Right lobe of liver (tissue), 6 donors: ENCODE measurements around the gene TIGD1. TPM values are rescaled to one million over a fixed set of nuclear protein-coding genes. Genes with fewer than 3 reads are reported as not detected.
A peak's percentile ranks its signal among the peaks of the same experiment; 100 is the strongest.
"Not testable (repeated sequence)": the region's sequence is repeated elsewhere in the genome, so short reads cannot be mapped to it uniquely, and the experiment has no call there.

Experiments used
- ATAC-seq, 4 donors: fragments of 200-7000 bp; cut with Tn5 transposase; one replicate each; pipeline ENCODE4 v1.9.1; 2020; ENCODE audit warnings: mild to moderate bottlenecking in 4 of 4, moderate library complexity in 4 of 4
- DNase-seq, 3 donors: peaks; one replicate each; pipeline ENCODE4 v3.0.0-alpha.2; 2020
- H3K27ac ChIP-seq, 3 donors: fragments of 200-600 bp; one replicate each; pipeline ENCODE4 v1.8.0; 2022
- H3K27me3 ChIP-seq, 2 donors: fragments of 200-600 bp; one replicate each; pipeline ENCODE4 v1.8.0; 2022
- H3K36me3 ChIP-seq, 4 donors: fragments of 200-600 bp; sonication (generic) in 1 of 4; one replicate each; pipeline versions ENCODE4 v1.5.1 to v1.8.0; 2017 to 2022; ENCODE audit warnings: control low read depth in 1 of 4
- H3K4me1 ChIP-seq, 4 donors: fragments of 200-600 bp; sonication (generic) in 1 of 4; one replicate each; pipeline versions ENCODE4 v1.5.1 to v1.8.0; 2017 to 2022; ENCODE audit warnings: control low read depth in 1 of 4
- H3K4me3 ChIP-seq, 3 donors: fragments of 200-600 bp; one replicate each; pipeline ENCODE4 v1.8.0; 2022
- H3K9me3 ChIP-seq, 4 donors: fragments of 200-600 bp; sonication (generic) in 1 of 4; one replicate each; pipeline versions ENCODE4 v1.5.1 to v1.8.0; 2017 to 2022; ENCODE audit warnings: control low read depth in 1 of 4
- POLR2A ChIP-seq: fragments of 450-650 bp; IDR thresholded peaks from one replicate; pipeline ENCODE4 v1.6.1; 2017; ENCODE audit warnings: antibody characterized with exemption, mild to moderate bottlenecking
- WGBS: methylation state at CpG from one replicate; pipeline ENCODE4 v1.1.6; 2018; ENCODE audit warnings: low coverage, low lambda C conversion rate; ENCODE audit not compliant: insufficient coverage; ENCODE audit errors: missing lambda C conversion rate; 5-methylcytosine and 5-hydroxymethylcytosine counted together
- intact Hi-C, 2 donors: fragments of 100-400 bp; cut with DNase I; formaldehyde crosslinking; loops; one replicate each; pipeline versions ENCODE4 v1.11.2 to v1.14.1; 2022
- total RNA-seq, 6 experiments: library from RNA; depleted of rRNA in 2 of 6; stranded (reverse); fragments of >200 nt in 2 of 6; fragmentation: NEBNext Ultra II Directional in 3 of 6; extraction: Animal tissue kit (Norgen Biotek cat#: 25700) in 3 of 6; gene quantifications; one replicate each; pipeline versions ENCODE4 v1.1.0 to v1.2.4, GENCODE V29; 2016 to 2023
- TF ChIP-seq, protein P1 (sequence below), 4 donors: fragments of 200-600 bp in 3 of 4; fragments of 450-650 bp in 1 of 4; IDR thresholded peaks; one replicate each; pipeline versions ENCODE4 v1.5.1 to v1.8.0; 2016 to 2022; ENCODE audit warnings: antibody characterized with exemption in 4 of 4, mild to moderate bottlenecking in 2 of 4
- donor health status: DM: no; HTN: yes; CAD: no.
- donor health status: DM: no; HTN: no; CAD: no.
- donor health status: DM: no; HTN: no; CAD: no.
- donor health status: DM: no; HTN: yes; CAD: no.
- donor health status: DM: no; HTN: yes; CAD: no.

Gene TIGD1
- total RNA-seq, 6 experiments from 2014 or later, result 0.68 to 1.5 (median 1.0) TPM

DNA sequence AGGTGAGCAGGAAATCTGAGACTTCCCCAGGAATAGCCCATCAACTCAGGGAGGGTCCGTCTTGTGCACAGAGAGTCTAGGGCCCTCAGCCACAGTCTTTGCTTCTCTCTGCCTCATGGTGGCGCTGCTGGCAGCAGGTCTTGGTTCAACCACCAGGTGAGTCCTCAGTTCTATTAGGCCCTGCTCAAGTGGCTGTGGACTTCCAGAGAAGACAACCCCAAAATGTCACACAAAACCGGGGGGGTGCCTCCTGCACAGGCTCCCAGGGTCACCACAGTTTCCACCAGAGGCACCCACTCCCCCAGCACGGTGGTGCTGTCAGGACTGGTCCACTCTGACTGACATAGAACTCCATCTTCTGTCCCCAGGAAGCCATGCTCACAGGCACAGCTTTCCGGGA lies 13.3 kb downstream of the TIGD1 start:
- Histone ChIP-seq H3K27me3 (no peaks in the 10 kb centered on the region), H3K36me3 (no peaks in the 10 kb centered on the region), H3K27ac (no peak overlapping the region), H3K4me3 (no peak overlapping the region), H3K9me3 (no peaks in the 10 kb centered on the region), H3K4me1 (no peaks in the 10 kb centered on the region)
- ATAC-seq (peak in 2 of 4 donors; percentile 18 to 23), DNase-seq (peak in 1 of 3 donors; percentile 54)
- TF ChIP-seq POLR2A, result no peak
- TF ChIP-seq, protein P1, sequence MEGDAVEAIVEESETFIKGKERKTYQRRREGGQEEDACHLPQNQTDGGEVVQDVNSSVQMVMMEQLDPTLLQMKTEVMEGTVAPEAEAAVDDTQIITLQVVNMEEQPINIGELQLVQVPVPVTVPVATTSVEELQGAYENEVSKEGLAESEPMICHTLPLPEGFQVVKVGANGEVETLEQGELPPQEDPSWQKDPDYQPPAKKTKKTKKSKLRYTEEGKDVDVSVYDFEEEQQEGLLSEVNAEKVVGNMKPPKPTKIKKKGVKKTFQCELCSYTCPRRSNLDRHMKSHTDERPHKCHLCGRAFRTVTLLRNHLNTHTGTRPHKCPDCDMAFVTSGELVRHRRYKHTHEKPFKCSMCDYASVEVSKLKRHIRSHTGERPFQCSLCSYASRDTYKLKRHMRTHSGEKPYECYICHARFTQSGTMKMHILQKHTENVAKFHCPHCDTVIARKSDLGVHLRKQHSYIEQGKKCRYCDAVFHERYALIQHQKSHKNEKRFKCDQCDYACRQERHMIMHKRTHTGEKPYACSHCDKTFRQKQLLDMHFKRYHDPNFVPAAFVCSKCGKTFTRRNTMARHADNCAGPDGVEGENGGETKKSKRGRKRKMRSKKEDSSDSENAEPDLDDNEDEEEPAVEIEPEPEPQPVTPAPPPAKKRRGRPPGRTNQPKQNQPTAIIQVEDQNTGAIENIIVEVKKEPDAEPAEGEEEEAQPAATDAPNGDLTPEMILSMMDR (IDR thresholded peaks at IDR 0.05), result peak in 3 of 4 donors; percentile 8 to 24 (median 17)
- intact Hi-C loops, result no loop called here
- WGBS, result no CpG with 5 or more reads among the region's 5 CpGs

DNA sequence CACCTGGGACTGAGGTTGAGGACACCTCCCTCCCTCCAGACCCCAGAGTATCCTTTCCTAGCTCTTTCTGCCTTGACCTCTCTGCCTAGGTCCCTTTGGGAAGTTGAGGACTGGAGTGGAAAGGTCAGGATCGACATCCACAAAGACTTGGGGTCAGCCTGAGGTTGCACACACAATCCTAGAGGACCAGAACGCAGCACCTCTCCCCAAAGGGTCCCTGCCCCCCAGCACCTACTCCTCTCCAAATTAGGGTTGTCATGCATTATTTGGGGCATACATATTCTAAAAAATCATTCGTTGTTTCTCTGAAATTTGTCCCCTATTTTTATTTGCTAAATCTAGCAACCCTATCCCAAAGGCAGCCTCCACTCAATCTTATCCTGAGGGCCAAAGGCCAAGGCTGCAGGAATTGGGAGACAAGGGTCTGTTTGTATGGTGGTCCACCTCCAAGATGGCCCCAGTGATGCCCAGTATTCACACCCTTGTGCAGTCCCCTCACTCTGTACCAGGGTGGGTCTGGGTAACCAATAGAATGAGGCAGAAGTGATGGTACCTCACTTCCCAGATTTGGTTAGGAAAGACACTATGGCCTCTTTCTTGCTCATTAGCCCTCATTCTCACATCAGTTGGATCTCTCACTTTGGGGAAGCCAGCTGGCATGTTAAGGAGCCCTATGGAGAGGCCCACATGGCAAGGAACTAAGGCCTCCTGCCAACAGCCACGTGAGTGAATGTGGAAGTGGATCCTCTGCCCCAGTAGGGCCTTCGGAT lies 14.4 kb downstream of the TIGD1 start:
- intact Hi-C loops, result no loop called here
- TF ChIP-seq, protein P1 (IDR thresholded peaks at IDR 0.05), result no peak
- Histone ChIP-seq H3K9me3 (no peaks in the 10 kb centered on the region), H3K27me3 (no peaks in the 10 kb centered on the region), H3K4me1 (no peaks in the 10 kb centered on the region), H3K4me3 (no peak overlapping the region), H3K36me3 (no peaks in the 10 kb centered on the region), H3K27ac (no peak overlapping the region)
- DNase-seq, result peak in 1 of 3 donors; percentile 19
- no peak for ATAC-seq
- WGBS, result 50% methylated on average over 1 of the region's 5 CpGs

DNA sequence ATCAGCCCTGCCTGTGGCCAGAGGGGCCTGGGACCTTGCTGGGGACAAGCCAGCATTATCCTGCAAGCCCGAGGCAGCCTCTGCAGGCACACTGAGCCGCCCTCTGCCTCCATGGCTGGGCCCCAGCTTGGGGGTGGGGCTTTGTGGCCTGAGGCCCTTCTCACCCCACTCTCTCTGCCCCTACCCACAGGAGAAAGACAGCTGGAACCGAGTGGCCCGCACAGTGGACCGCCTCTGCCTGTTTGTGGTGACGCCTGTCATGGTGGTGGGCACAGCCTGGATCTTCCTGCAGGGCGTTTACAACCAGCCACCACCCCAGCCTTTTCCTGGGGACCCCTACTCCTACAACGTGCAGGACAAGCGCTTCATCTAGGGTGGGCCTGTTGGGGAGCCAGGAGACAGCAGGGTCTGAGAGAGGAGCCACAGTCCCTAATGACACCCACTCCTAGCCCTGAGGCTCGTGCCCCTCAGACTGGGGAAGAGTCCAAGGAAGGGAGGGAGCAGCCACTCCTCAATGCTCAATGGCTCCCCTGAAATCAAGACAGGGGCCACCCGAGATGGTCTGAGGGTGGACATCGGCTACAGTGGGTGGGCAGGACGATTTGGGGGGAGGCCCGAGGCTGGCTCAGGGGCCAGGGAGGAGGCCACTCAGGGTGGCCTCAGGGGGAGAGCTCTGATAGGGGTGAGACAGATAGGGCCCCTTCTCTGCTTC lies 15.3 kb downstream of the TIGD1 start:
- Histone ChIP-seq H3K4me1 (no peaks in the 10 kb centered on the region), H3K4me3 (no peak overlapping the region), H3K9me3 (no peaks in the 10 kb centered on the region), H3K27me3 (no peaks in the 10 kb centered on the region), H3K27ac (no peak overlapping the region), H3K36me3 (no peaks in the 10 kb centered on the region)
- DNase-seq (peak in 1 of 3 donors; percentile 34), ATAC-seq (no peak)
- WGBS, result 56% methylated on average over 10 of the region's 14 CpGs
- intact Hi-C loops, result no loop called here
- TF ChIP-seq POLR2A, result no peak
- TF ChIP-seq, protein P1 (IDR thresholded peaks at IDR 0.05), result no peak

DNA sequence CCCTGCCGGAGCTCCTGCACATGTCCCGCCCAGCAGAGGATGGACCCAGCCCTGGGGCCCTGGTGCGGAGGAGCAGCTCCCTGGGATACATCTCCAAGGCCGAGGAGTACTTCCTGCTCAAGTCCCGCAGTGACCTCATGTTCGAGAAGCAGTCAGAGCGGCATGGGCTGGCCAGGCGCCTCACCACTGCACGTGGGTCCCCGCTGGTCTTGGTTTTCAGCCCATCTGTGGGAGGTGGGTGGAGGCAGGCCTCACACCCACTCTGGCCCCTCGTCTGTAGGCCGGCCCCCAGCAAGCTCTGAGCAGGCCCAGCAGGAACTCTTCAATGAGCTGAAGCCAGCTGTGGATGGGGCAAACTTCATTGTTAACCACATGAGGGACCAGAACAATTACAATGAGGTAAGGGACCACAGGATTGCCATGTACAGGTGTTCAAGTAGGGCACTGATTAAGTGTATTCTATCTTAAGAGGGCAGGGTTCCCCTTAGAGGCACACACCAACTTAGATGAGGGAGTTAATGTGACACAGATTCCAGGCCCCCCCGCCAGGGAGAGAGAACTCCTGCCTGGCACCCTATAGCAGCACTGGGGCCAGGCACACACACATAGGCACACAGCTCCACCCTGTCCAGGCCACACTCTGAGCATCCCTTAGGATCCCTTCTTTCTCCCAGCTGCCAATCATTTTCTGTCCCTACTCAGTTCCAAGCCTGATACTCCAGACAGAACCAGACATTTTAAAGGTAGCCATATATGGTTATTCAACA lies 16.2 kb downstream of the TIGD1 start:
- ATAC-seq, result no peak
- no peaks in the 10 kb centered on the region for H3K27me3 ChIP-seq
- TF ChIP-seq POLR2A, result no peak
- TF ChIP-seq, protein P1 (IDR thresholded peaks at IDR 0.05), result no peak
- no peaks in the 10 kb centered on the region for H3K9me3 ChIP-seq
- H3K4me1 ChIP-seq, result no peaks in the 10 kb centered on the region
- no peak overlapping the region for H3K27ac ChIP-seq
- H3K36me3 ChIP-seq, result no peaks in the 10 kb centered on the region
- intact Hi-C loops, result no loop called here
- 75% methylated on average over 4 of the region's 13 CpGs for WGBS
- peak in 1 of 3 donors; percentile 33 for DNase-seq
- no peak overlapping the region for H3K4me3 ChIP-seq

DNA sequence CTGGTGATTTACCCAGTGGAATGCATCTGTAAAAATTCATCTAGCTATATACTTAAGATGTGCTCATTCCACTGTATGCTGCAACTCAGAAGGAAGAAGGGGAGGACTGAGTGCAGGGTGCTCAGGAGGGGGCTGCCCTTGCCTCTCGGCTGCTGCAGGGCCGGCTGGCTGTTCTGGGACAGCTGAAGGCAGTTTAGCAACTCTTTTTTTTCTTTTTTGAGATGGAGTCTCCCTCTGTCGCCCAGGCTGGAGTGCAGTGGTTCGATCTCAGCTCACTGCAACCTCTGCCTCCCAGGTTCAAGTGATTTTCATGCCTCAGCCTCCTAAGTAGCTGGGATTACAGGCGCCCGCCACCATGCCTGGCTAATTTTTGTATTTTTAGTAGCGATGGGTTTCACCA lies 17.5 kb downstream of the TIGD1 start:
- DNase-seq, result peak in 1 of 3 donors; percentile 7
- H3K4me1 ChIP-seq, H3K27me3 ChIP-seq, intact Hi-C loops, H3K36me3 ChIP-seq, H3K4me3 ChIP-seq, ATAC-seq, H3K27ac ChIP-seq, H3K9me3 ChIP-seq: not testable (repeated sequence)
- WGBS, result 69% methylated on average over 2 of the region's 7 CpGs
